GM18909 (cell line): ENCODE measurements around the gene IBTK.
"Not testable (repeated sequence)": the region's sequence is repeated elsewhere in the genome, so short reads cannot be mapped to it uniquely, and the experiment has no call there.

Source experiments
- ATAC-seq: cut with Tn5 transposase; IDR thresholded peaks from one replicate; pipeline ENCODE4 v1.9.1; 2021; ENCODE audit warnings: mild to moderate bottlenecking; ENCODE audit not compliant: unreplicated experiment, poor library complexity

IBTK gene

DNA sequence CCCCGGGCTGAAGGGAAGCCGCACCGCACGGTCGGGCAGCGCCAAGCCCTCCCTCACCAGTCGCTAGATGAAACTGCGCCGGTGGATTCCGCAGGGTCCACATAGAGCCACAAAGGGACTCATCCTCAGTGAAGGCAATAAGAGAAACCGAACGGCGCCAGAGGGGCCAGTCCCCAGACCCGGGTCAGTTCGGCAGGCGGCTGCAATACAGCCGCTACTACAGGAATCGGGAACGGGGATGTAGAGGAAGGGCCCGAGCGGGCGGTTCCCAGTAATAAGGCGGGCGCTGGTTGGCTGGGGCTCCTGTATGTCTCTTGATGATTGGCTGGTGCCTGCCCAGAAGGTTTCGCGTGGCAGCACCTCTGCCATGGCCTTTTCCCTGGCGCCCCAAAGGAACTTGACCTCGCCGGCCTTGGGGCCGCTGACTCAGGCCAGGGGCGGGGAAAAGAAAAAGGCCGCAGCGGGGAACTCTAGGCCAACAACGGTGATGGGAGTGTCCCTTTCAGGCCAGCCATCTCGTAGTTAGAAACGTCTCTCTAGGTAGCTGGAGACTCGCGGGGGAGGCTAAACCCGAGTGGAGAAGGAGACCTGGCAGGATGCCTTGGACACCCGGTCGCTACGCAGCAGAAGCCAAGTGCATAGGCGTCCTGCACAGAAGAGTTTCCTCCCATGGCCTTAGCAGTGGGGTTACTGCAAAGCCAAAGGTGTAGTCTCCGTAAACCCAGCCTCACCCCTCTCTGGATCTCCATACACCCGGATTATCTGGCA lies at the start of gene IBTK:
Gene IBTK (minus strand): TSS at position 240 of the 768 bp plus-strand sequence. CDS start 7,258 bp downstream, outside the sequence.
- peak; percentile 88 for ATAC-seq

GRCh38 chr6:82283771-82284410 lies 36.3 kb upstream of the IBTK start:
- no peak for ATAC-seq

DNA sequence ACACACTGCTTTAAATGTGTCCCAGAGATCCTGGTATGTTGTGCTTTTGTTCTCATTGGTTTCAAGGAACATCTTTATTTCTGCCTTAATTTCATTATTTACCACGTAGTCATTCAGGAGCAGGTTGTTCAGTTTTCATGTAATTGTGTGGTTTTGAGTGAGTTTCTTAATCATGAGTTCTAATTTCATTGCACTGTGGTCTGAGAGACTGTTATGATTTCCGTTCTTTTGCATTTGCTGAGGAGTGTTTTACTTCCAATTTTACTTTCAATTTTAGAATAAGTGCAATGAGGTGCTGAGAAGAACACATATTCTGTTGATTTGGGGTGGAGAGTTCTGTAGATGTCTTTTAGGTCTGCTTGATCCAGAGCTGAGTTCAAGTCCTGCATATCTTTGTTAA lies 34.0 kb upstream of the IBTK start:
- not testable (repeated sequence) for ATAC-seq

GRCh38 chr6:82277686-82278085 lies 30.1 kb upstream of the IBTK start:
- no peak for ATAC-seq

DNA sequence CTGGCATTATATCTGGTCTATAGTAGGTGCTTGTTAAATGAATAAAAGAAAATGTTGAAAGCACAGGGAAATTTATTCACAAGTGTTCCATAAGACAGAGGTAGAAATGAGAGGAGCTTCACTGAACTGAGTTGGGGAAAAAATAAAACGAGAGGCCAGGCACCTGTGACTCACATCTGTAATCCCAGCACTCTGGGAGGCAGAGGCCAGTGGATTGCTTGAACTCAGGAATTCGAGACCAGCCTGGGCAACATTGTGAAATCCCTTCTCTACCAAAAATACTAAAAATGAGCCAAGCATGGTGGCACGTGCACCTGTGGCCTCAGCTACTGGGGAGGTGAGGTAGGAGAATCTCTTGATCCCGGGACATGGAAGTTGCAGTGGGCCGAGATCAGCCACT lies 28.1 kb upstream of the IBTK start:
- no peak for ATAC-seq

DNA sequence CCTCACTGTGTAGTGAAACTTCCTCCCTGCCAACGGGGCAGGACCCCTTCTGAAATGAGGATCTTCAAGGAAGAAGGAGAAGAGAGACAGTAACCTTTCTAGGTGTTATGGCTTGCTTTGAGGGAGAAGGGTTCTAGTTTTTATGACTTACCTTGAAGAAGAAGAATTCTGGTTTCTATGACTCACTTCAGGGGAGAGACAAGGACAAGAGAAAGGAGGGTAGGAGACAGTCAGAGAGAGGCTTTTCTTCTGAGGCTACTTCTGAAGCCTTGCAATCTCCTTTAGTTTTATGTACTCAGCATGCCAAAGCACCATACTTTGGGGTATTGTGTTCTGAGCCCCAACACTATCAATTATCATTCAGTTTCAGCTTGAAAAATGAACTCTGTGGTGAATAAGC lies 25.8 kb upstream of the IBTK start:
- ATAC-seq: no peak

- peak; percentile 73 for ATAC-seq
Measured at GRCh38 chr6:82270881-82271635, 23.5 kb upstream of the IBTK start.

GRCh38 chr6:82268301-82268846 lies 20.8 kb upstream of the IBTK start:
- no peak for ATAC-seq

DNA sequence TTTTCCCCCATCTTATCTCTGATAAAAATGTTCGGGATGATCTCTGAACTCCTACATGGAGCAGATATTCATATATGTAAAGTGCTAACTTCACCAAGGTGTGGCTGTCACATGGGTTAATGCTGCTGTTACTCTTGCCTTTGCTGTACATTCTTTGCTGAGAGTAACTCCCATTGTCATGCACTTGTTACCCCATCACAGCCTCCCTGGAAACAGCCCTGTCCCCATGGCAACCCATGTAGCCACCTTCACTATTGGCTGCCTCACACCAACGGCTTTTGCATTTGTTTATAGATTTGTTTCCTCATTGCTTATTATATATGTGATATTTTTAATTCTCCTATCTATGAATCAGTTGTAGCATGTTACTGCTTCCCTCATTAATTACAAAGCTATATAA lies 17.3 kb upstream of the IBTK start:
- no peak for ATAC-seq

- ATAC-seq: no peak
Measured at GRCh38 chr6:82264321-82264720, 16.8 kb upstream of the IBTK start.

GRCh38 chr6:82263916-82264315 lies 16.4 kb upstream of the IBTK start:
- ATAC-seq: no peak

- ATAC-seq: no peak
Measured at GRCh38 chr6:82260997-82261732, 13.6 kb upstream of the IBTK start.

DNA sequence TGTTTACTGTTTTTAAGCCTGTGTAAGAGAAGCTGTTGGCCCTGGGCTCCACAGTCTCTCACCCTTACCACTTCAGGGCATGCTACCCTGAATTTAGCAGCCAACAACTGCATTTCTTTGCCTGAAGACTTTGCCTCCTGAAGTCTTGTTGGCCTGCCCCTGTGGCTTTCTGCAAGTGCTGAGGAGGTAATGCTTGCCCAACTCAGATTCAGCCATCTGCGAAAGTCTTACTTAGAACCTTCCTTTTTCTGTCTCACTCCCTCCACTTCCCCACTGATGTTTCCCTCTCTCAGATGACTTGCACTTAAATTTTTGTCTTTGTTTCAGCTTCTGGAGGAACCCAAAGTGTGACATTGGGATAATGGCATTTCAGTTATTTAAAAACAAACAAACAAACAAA lies 11.8 kb upstream of the IBTK start:
- no peak for ATAC-seq

GRCh38 chr6:82257088-82257774 lies 9.7 kb upstream of the IBTK start:
- no peak for ATAC-seq

GRCh38 chr6:82254722-82255121 lies 7.2 kb upstream of the IBTK start:
- not testable (repeated sequence) for ATAC-seq

DNA sequence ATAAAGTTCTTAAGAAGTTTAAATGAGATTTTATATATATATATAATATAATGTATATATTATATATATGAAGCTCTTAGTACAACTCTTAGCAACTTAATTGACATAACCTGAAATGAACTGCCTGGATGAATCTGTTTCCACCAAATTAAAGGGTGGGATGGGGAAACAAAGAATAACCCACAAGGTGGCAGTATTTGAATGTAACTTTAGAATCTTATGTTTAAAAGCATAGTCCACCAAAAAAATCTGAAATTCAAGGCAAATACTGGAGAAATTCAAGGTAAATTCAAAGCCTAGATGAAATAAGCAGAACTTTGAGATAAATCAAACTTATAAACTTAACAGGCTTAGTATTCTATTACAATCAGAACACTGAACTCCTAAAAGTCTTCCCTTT lies 4.4 kb upstream of the IBTK start:
- no peak for ATAC-seq

DNA sequence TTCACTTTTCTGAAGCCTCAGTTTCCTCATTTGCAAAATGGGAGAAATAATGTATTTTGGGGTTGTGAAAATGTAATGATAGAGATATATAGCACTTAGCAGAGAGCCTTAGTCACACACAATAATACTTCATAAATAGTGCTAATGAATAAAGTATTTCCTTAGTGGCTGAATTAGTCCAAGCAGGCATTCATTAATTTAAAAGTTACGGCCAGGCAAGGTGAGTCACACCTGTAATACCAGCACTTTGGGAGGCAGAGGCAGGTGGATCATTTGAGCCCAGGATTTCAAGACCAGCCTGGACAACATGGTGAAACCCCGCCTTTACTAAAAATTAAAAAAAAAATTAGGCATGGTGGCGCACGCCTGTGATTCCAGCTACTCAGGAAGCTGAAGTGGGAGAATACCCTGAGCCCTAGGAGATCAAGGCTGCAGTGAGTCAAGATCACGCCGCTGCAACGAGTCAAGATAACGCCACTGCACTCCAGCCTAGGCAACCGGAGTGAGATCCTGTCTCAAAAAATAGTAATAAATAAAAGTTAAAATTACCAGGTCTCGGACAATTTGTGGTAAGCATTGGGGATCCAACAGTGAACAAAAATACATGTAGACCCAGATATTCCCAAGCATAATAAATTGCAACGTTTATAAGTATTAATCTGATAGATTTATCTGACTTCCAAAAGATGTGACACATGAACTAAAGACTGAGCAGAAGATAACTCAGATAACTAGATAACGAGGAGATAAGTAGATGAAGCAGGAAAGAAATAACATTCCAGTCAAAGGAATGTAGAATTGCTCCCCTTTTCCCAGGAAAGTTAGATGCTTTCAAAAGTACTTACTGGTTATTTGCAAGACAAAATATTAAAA lies 2.1 kb upstream of the IBTK start:
- ATAC-seq: no peak

- ATAC-seq: peak; percentile 66
Measured at GRCh38 chr6:82248273-82248735, 760 bp upstream of the IBTK start.
